GM23338 (cell line): ENCODE measurements around the gene ACOXL. TPM values are rescaled to one million over a fixed set of nuclear protein-coding genes. Genes with fewer than 3 reads are reported as not detected.

Experiments used
- ATAC-seq: fragments of 200-7000 bp; cut with Tn5 transposase; 3 replicates; pipeline ENCODE4 v1.9.1; 2020
- DNase-seq: peaks from one replicate; pipeline ENCODE4 v3.0.0-alpha.2; 2015; ENCODE audit warnings: low spot score
- H2AFZ ChIP-seq: fragments of 200-600 bp; sonication (generic); 2 replicates; pipeline ENCODE4 v1.8.0; 2016; ENCODE audit warnings: antibody characterized with exemption, mild to moderate bottlenecking, moderate library complexity
- H3F3A ChIP-seq: fragments of 200-600 bp; sonication (generic); replicated peaks from 2 replicates; pipeline ENCODE4 v1.8.0; 2017; ENCODE audit warnings: antibody characterized with exemption, mixed run types, low read depth
- H3K27ac ChIP-seq: fragments of 200-600 bp; sonication (generic); 2 replicates; pipeline ENCODE4 v1.6.1; 2016; ENCODE audit warnings: low read depth
- H3K27me3 ChIP-seq: fragments of 200-600 bp; sonication (generic); 2 replicates; pipeline ENCODE4 v1.8.0; 2016; ENCODE audit warnings: mild to moderate bottlenecking, mixed run types, moderate library complexity; ENCODE audit not compliant: insufficient read depth
- H3K36me3 ChIP-seq: fragments of 200-600 bp; sonication (generic); 2 replicates; pipeline ENCODE4 v1.8.0; 2016; ENCODE audit warnings: mild to moderate bottlenecking; ENCODE audit not compliant: insufficient read depth
- H3K4me1 ChIP-seq: fragments of 200-600 bp; sonication (generic); 2 replicates; pipeline ENCODE4 v1.8.0; 2016; ENCODE audit warnings: mild to moderate bottlenecking, moderate library complexity; ENCODE audit not compliant: insufficient read depth
- H3K4me2 ChIP-seq: fragments of 200-600 bp; sonication (generic); 2 replicates; pipeline ENCODE4 v1.7.1; 2017; ENCODE audit warnings: mixed run types
- H3K4me3 ChIP-seq: fragments of 200-600 bp; sonication (generic); 2 replicates; pipeline ENCODE4 v1.6.1; 2016; ENCODE audit warnings: mixed run types
- H3K79me2 ChIP-seq: fragments of 200-600 bp; sonication (generic); replicated peaks from 2 replicates; pipeline ENCODE4 v1.8.0; 2017; ENCODE audit warnings: mild to moderate bottlenecking; ENCODE audit not compliant: insufficient read depth
- H3K9me2 ChIP-seq: fragments of 200-600 bp; sonication (generic); 2 replicates; pipeline ENCODE4 v1.8.0; 2017; ENCODE audit not compliant: insufficient read depth
- H4K20me1 ChIP-seq: fragments of 200-600 bp; sonication (generic); replicated peaks from 2 replicates; pipeline ENCODE4 v1.8.0; 2017; ENCODE audit warnings: mild to moderate bottlenecking; ENCODE audit not compliant: insufficient read depth
- H3K27ac Mint-ChIP-seq: 2 replicates; pipeline ENCODE4 v1.8.0; 2020; ENCODE audit warnings: inconsistent platforms, mild to moderate bottlenecking, moderate library complexity, mixed read lengths
- H3K27me3 Mint-ChIP-seq: 3 replicates; pipeline ENCODE4 v1.8.0; 2022; ENCODE audit warnings: low read depth, mild to moderate bottlenecking, moderate library complexity, mixed read lengths, inconsistent platforms; ENCODE audit not compliant: insufficient read depth, poor library complexity
- H3K36me3 Mint-ChIP-seq: 3 replicates; pipeline ENCODE4 v1.8.0; 2021; ENCODE audit warnings: low read depth, mild to moderate bottlenecking, inconsistent platforms, moderate library complexity, mixed read lengths
- H3K4me1 Mint-ChIP-seq: 3 replicates; pipeline ENCODE4 v1.8.0; 2020; ENCODE audit warnings: mild to moderate bottlenecking, inconsistent platforms, mixed read lengths
- H3K4me3 Mint-ChIP-seq: 3 replicates; pipeline ENCODE4 v1.8.0; 2021; ENCODE audit warnings: moderate library complexity, mild to moderate bottlenecking, inconsistent platforms, mixed read lengths
- H3K9me3 Mint-ChIP-seq: 3 replicates; pipeline ENCODE4 v1.8.0; 2020; ENCODE audit warnings: moderate library complexity, mild to moderate bottlenecking, inconsistent platforms, mixed read lengths
- CREB1 ChIP-seq: fragments of 250-450 bp; sonication (Bioruptor Pico); IDR thresholded peaks from 2 replicates; pipeline ENCODE4 v1.5.0; 2020; ENCODE audit warnings: low read depth, mild to moderate bottlenecking, moderate library complexity
- EZH2 ChIP-seq: fragments of 200-600 bp; sonication (generic); IDR thresholded peaks from one replicate; pipeline ENCODE4 v1.8.0; 2017; ENCODE audit warnings: antibody characterized with exemption, mild to moderate bottlenecking, low read depth; ENCODE audit not compliant: unreplicated experiment
- EZH2phosphoT487 ChIP-seq: fragments of 200-600 bp; sonication (generic); IDR thresholded peaks from one replicate; pipeline ENCODE4 v1.8.1; 2018; ENCODE audit warnings: antibody characterized with exemption; ENCODE audit not compliant: unreplicated experiment
- JUNB ChIP-seq: IDR thresholded peaks from one replicate; pipeline ENCODE4 v1.6.1; 2016; ENCODE audit warnings: antibody characterized with exemption; ENCODE audit not compliant: unreplicated experiment
- NANOG ChIP-seq: IDR thresholded peaks from 2 replicates; pipeline ENCODE4 v1.6.1; 2016; ENCODE audit warnings: antibody characterized with exemption, borderline replicate concordance
- POLR2AphosphoS5 ChIP-seq: IDR thresholded peaks from 2 replicates; pipeline ENCODE4 v1.6.1; 2016; ENCODE audit warnings: antibody characterized with exemption, low read depth
- STAT1 ChIP-seq: IDR thresholded peaks from one replicate; pipeline ENCODE4 v1.6.1; 2016; ENCODE audit warnings: antibody characterized with exemption; ENCODE audit not compliant: unreplicated experiment
- ZNF114 ChIP-seq: fragments of 250-450 bp; sonication (Bioruptor Pico); IDR thresholded peaks from 2 replicates; pipeline ENCODE4 v1.5.0; 2020; ENCODE audit warnings: mild to moderate bottlenecking, moderate library complexity
- ZNF331 ChIP-seq: fragments of 250-450 bp; sonication (Bioruptor Pico); IDR thresholded peaks from 2 replicates; pipeline ENCODE4 v1.5.0; 2020; ENCODE audit warnings: low read depth, mild to moderate bottlenecking, moderate library complexity
- polyA plus RNA-seq: library from polyadenylated mRNA; unstranded; fragments of >200 nt; fragmentation: Nextera tagmentation; extraction: Ambion mirVana; gene quantifications from 2 replicates; pipeline ENCODE4 v1.2.1, GENCODE V29; 2016
- total RNA-seq: library from RNA; depleted of rRNA; stranded (reverse); fragments of >200 nt; shearing (Covaris generic); gene quantifications from 2 replicates; pipeline ENCODE4 v1.2.3, GENCODE V29; 2014
- TF ChIP-seq, protein P1 (sequence below), 2 experiments: fragments of 200-600 bp in 1 of 2; sonication (generic) in 1 of 2; conservative IDR thresholded peaks; 2 replicates each; pipeline versions ENCODE4 v1.5.1 to v1.6.1; 2016 to 2017; ENCODE audit warnings: antibody characterized with exemption in 2 of 2, low read depth in 2 of 2, mild to moderate bottlenecking in 2 of 2, moderate library complexity in 1 of 2
- TF ChIP-seq, protein P2 (sequence below): IDR thresholded peaks from one replicate; pipeline ENCODE4 v1.6.1; 2018; ENCODE audit warnings: antibody characterized with exemption; ENCODE audit not compliant: unreplicated experiment
- TF ChIP-seq, protein P3 (sequence below): fragments of 250-450 bp; sonication (Bioruptor Pico); IDR thresholded peaks from 2 replicates; pipeline ENCODE4 v1.5.0; 2020; ENCODE audit warnings: mild to moderate bottlenecking, moderate library complexity
- TF ChIP-seq, protein P4 (sequence below): IDR thresholded peaks from 2 replicates; pipeline ENCODE4 v1.6.1; 2016; ENCODE audit warnings: antibody characterized with exemption

ACOXL gene
- total and polyA plus RNA-seq, 2 experiments from 2014 or later: 9.0 to 14.7 TPM

DNA sequence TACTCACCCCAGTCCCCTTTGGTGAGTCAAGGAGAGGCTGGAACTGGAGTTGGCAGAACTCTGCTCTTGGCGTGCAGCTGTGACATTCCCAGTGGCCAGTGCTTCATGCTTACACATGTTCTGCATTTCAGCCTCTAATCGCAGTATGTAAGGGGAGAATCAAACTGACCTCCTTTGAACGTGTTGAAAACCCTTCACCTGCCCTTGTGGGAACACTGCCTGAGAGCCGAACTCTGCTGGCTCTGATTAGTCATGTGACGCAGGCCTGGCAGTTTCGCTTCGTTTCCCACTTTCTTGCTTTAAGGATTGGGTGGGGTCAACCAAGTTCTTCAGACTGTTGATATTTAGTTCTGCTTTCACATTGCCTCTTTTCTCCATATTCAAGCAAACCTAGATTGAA is 214.5 kb downstream of the ACOXL start:
- no peaks in the 10 kb centered on the region for H3K79me2 ChIP-seq
- H3F3A ChIP-seq: no peaks in the 10 kb centered on the region
- Mint-ChIP-seq H3K27me3 (no peaks in the 10 kb centered on the region), H3K27ac (no peak overlapping the region), H3K4me1 (peaks cover 7% of the 10 kb centered on the region), H3K9me3 (no peaks in the 10 kb centered on the region), H3K36me3 (no peaks in the 10 kb centered on the region), H3K4me3 (no peak overlapping the region)
- TF ChIP-seq, protein P1, sequence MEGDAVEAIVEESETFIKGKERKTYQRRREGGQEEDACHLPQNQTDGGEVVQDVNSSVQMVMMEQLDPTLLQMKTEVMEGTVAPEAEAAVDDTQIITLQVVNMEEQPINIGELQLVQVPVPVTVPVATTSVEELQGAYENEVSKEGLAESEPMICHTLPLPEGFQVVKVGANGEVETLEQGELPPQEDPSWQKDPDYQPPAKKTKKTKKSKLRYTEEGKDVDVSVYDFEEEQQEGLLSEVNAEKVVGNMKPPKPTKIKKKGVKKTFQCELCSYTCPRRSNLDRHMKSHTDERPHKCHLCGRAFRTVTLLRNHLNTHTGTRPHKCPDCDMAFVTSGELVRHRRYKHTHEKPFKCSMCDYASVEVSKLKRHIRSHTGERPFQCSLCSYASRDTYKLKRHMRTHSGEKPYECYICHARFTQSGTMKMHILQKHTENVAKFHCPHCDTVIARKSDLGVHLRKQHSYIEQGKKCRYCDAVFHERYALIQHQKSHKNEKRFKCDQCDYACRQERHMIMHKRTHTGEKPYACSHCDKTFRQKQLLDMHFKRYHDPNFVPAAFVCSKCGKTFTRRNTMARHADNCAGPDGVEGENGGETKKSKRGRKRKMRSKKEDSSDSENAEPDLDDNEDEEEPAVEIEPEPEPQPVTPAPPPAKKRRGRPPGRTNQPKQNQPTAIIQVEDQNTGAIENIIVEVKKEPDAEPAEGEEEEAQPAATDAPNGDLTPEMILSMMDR (conservative IDR thresholded peaks at IDR 0.05; ENCODE audit: low read depth in 2 of 2): no peak
- TF ChIP-seq, protein P2, sequence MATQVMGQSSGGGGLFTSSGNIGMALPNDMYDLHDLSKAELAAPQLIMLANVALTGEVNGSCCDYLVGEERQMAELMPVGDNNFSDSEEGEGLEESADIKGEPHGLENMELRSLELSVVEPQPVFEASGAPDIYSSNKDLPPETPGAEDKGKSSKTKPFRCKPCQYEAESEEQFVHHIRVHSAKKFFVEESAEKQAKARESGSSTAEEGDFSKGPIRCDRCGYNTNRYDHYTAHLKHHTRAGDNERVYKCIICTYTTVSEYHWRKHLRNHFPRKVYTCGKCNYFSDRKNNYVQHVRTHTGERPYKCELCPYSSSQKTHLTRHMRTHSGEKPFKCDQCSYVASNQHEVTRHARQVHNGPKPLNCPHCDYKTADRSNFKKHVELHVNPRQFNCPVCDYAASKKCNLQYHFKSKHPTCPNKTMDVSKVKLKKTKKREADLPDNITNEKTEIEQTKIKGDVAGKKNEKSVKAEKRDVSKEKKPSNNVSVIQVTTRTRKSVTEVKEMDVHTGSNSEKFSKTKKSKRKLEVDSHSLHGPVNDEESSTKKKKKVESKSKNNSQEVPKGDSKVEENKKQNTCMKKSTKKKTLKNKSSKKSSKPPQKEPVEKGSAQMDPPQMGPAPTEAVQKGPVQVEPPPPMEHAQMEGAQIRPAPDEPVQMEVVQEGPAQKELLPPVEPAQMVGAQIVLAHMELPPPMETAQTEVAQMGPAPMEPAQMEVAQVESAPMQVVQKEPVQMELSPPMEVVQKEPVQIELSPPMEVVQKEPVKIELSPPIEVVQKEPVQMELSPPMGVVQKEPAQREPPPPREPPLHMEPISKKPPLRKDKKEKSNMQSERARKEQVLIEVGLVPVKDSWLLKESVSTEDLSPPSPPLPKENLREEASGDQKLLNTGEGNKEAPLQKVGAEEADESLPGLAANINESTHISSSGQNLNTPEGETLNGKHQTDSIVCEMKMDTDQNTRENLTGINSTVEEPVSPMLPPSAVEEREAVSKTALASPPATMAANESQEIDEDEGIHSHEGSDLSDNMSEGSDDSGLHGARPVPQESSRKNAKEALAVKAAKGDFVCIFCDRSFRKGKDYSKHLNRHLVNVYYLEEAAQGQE: no peak
- no peak for TF ChIP-seq POLR2AphosphoS5
- no peak for TF ChIP-seq EZH2
- no peak for TF ChIP-seq JUNB
- TF ChIP-seq, protein P3, sequence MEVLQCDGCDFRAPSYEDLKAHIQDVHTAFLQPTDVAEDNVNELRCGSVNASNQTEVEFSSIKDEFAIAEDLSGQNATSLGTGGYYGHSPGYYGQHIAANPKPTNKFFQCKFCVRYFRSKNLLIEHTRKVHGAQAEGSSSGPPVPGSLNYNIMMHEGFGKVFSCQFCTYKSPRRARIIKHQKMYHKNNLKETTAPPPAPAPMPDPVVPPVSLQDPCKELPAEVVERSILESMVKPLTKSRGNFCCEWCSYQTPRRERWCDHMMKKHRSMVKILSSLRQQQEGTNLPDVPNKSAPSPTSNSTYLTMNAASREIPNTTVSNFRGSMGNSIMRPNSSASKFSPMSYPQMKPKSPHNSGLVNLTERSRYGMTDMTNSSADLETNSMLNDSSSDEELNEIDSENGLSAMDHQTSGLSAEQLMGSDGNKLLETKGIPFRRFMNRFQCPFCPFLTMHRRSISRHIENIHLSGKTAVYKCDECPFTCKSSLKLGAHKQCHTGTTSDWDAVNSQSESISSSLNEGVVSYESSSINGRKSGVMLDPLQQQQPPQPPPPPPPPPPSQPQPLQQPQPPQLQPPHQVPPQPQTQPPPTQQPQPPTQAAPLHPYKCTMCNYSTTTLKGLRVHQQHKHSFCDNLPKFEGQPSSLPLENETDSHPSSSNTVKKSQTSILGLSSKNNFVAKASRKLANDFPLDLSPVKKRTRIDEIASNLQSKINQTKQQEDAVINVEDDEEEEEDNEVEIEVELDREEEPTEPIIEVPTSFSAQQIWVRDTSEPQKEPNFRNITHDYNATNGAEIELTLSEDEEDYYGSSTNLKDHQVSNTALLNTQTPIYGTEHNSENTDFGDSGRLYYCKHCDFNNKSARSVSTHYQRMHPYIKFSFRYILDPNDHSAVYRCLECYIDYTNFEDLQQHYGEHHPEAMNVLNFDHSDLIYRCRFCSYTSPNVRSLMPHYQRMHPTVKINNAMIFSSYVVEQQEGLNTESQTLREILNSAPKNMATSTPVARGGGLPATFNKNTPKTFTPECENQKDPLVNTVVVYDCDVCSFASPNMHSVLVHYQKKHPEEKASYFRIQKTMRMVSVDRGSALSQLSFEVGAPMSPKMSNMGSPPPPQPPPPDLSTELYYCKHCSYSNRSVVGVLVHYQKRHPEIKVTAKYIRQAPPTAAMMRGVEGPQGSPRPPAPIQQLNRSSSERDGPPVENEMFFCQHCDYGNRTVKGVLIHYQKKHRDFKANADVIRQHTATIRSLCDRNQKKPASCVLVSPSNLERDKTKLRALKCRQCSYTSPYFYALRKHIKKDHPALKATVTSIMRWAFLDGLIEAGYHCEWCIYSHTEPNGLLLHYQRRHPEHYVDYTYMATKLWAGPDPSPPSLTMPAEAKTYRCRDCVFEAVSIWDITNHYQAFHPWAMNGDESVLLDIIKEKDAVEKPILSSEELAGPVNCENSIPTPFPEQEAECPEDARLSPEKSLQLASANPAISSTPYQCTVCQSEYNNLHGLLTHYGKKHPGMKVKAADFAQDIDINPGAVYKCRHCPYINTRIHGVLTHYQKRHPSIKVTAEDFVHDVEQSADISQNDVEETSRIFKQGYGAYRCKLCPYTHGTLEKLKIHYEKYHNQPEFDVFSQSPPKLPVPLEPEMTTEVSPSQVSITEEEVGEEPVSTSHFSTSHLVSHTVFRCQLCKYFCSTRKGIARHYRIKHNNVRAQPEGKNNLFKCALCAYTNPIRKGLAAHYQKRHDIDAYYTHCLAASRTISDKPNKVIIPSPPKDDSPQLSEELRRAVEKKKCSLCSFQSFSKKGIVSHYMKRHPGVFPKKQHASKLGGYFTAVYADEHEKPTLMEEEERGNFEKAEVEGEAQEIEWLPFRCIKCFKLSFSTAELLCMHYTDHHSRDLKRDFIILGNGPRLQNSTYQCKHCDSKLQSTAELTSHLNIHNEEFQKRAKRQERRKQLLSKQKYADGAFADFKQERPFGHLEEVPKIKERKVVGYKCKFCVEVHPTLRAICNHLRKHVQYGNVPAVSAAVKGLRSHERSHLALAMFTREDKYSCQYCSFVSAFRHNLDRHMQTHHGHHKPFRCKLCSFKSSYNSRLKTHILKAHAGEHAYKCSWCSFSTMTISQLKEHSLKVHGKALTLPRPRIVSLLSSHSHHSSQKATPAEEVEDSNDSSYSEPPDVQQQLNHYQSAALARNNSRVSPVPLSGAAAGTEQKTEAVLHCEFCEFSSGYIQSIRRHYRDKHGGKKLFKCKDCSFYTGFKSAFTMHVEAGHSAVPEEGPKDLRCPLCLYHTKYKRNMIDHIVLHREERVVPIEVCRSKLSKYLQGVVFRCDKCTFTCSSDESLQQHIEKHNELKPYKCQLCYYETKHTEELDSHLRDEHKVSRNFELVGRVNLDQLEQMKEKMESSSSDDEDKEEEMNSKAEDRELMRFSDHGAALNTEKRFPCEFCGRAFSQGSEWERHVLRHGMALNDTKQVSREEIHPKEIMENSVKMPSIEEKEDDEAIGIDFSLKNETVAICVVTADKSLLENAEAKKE: no peak
- no peak for TF ChIP-seq STAT1
- TF ChIP-seq CREB1: no peak
- TF ChIP-seq EZH2phosphoT487: no peak
- TF ChIP-seq, protein P4, sequence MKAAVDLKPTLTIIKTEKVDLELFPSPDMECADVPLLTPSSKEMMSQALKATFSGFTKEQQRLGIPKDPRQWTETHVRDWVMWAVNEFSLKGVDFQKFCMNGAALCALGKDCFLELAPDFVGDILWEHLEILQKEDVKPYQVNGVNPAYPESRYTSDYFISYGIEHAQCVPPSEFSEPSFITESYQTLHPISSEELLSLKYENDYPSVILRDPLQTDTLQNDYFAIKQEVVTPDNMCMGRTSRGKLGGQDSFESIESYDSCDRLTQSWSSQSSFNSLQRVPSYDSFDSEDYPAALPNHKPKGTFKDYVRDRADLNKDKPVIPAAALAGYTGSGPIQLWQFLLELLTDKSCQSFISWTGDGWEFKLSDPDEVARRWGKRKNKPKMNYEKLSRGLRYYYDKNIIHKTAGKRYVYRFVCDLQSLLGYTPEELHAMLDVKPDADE: no peak
- no peak for TF ChIP-seq ZNF114 (CRISPR knock-in tag)
- TF ChIP-seq NANOG: no peak
- TF ChIP-seq ZNF331: no peak
- ATAC-seq (no peak), DNase-seq (no peak)
- H3K4me1 ChIP-seq: peaks cover 7% of the 10 kb centered on the region; the same call in 1 of the 2 replicates
- H3K9me2 ChIP-seq: no peaks in the 10 kb centered on the region
- H4K20me1 ChIP-seq: no peaks in the 10 kb centered on the region
- H3K27ac ChIP-seq: no peak overlapping the region
- no peaks in the 10 kb centered on the region for H3K36me3 ChIP-seq
- no peak overlapping the region for H3K4me2 ChIP-seq
- no peak overlapping the region for H3K4me3 ChIP-seq
- H2AFZ ChIP-seq: no peak overlapping the region
- H3K27me3 ChIP-seq: no peaks in the 10 kb centered on the region
